ENCODE measurements around the gene LIMS4. TPM values are rescaled to one million over a fixed set of nuclear protein-coding genes. Genes with fewer than 3 reads are reported as not detected.
"Not testable (repeated sequence)": the region's sequence is repeated elsewhere in the genome, so short reads cannot be mapped to it uniquely, and the experiment has no call there.

Gene LIMS4
- total RNA-seq, 1 experiment from 2014 or later, result not detected

- DNase-seq (ENCODE audit: low spot score); in situ Hi-C loops (cut with HindIII; ENCODE audit: low sequenced_read_pairs): not testable (repeated sequence)
These were observed 16.1 kb downstream of the LIMS4 start for GRCh38 chr2:110456291-110457213.

DNA sequence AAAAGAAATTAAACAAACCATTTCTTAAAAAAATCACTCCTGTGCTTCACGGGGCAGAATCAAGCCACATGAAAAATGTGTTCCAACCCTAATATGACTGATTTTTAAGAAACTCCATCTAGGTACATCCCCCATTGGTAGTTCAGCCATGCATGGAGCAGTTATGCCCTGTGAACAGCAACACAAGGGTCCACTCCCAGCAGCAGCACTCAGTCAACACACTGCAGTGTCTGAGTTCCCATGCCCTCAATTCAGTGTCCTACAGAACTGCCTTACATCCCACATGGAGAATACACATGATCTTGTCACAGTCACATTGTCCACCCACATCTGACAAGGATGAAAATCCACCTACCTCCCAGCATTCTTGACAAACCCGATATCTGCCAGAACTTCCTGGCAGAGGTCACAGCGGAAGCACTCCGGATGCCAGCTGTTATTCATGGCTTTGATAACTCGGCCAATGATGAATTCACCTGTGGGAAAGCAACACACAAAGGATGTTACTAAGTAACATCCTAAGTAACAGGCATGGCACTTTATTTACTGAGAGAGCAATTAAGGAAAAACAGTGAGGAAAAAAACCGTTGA lies 17.4 kb downstream of the LIMS4 start:
- in situ Hi-C loops (cut with HindIII; ENCODE audit: low sequenced_read_pairs); DNase-seq (ENCODE audit: low spot score): not testable (repeated sequence)

DNA sequence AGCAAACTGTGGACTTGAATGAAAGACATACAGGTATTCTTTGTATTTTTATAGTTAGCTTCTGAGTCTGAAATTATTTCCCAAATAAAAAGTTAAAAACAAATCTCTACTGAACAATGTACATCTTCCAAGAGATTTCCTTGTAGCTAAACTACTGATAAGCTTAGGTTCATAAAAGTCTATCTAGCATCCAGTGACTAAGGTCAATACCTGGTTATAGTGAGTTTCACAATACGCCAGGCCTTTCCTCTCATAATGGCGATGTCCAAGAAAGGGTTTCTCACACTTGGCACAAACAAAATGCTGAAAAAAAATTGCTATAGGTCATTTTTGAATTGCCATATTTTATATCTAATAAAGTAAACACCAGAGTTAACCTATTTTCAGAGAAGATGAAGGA lies 21.7 kb downstream of the LIMS4 start:
- DNase-seq (ENCODE audit: low spot score); in situ Hi-C loops (cut with HindIII; ENCODE audit: low sequenced_read_pairs): not testable (repeated sequence)

DNA sequence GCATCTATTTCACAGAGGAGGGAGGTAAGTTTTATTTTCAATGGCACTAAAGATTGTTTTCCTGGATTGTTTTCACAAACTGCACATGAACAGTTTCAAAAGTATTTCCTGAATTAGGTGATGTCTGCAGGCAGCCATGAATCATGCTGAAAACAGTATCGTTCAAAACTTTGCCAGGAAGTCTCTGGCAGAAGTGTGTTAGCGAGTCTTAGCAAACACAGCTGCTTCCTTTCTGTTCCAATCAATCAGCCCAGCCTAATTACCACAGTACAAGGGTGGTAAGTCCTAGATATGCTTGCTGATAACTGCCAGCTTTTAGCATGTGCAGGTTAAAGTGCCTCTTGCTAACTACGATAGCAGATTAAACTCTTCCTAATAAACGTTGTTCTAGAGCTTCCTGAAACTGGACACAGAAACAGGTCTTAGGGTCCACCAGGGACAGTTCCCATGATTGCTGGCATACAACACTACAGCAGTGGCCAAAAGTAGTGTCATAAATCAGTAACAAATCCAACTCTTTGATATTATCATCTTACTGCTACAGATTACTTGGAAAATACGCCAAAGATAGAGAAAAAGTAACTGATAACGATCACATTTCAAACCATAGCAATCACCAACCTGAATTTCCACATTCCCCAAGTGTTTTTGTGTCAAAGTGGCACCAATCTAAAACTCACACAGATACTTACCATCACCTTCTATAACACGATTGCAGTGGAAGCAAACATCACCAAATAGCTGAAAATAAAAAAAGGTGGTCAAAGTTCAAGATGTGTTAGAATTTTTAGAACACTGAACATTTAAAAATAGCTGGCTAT lies 23.3 kb downstream of the LIMS4 start:
- DNase-seq (ENCODE audit: low spot score); in situ Hi-C loops (cut with HindIII; ENCODE audit: low sequenced_read_pairs): not testable (repeated sequence)

GRCh38 chr2:110446644-110447043 lies 26.0 kb downstream of the LIMS4 start:
- in situ Hi-C loops (cut with HindIII; ENCODE audit: low sequenced_read_pairs); DNase-seq (ENCODE audit: low spot score): not testable (repeated sequence)

DNA sequence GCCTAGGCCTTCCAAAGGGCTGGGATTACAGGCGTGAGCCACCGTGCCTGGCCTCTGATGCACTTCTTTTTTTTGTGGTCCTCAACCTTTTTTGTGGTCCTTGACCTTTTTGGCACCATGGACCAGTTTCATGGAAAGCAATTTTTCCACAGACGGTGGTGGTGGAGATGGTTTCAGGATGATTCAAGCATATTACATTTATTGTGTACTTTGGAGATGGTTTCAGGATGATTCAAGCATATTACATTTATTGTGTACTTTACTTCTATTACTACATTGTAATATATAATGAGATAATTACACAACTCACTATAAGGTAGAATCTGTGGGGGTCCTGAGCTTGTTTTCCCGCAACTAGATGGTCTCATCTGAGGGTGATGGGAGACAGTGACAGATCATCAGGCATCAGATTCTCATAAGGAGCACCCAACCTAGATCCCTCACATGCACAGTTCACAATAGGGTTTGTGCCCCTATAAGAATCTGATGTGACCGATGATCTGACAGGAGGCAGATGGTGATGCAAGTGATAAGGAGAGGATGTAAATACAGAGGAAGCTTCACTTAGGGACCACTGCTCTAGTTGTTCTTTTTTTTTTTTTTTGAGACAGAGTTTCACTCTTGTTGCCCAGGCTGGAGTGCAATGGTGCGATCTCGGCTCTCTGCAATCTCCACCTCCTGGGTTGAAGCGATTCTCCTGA lies 29.2 kb downstream of the LIMS4 start:
- DNase-seq (ENCODE audit: low spot score); in situ Hi-C loops (cut with HindIII; ENCODE audit: low sequenced_read_pairs): not testable (repeated sequence)

GRCh38 chr2:110441905-110442304 lies 30.7 kb downstream of the LIMS4 start:
- in situ Hi-C loops (cut with HindIII; ENCODE audit: low sequenced_read_pairs); DNase-seq (ENCODE audit: low spot score): not testable (repeated sequence)

GRCh38 chr2:110434565-110434964 lies 38.1 kb downstream of the LIMS4 start:
- DNase-seq (ENCODE audit: low spot score); in situ Hi-C loops (cut with HindIII; ENCODE audit: low sequenced_read_pairs): not testable (repeated sequence)

- DNase-seq (ENCODE audit: low spot score); in situ Hi-C loops (cut with HindIII; ENCODE audit: low sequenced_read_pairs): not testable (repeated sequence)
These were observed 46.9 kb downstream of the LIMS4 start for GRCh38 chr2:110425725-110426124.

DNA sequence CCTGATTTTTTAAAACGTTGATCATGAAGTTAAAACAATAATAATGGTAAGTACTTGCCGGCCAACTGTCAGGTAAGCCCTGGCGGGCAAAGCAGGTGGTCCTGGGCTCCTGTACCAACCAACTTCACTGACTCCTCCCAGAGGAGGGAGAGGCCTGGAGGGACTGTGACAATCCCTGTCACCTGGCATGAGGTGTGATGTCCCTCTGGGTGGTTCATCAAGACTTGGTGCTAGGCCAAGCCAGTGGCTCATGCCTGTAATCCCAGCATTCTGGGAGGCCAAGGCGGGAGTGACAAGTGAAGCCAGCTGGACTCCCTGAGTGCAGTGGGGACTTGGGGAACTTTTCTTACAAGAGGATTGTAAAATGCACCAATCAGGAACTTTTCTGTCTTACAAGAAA lies 48.2 kb downstream of the LIMS4 start:
- DNase-seq (ENCODE audit: low spot score); in situ Hi-C loops (cut with HindIII; ENCODE audit: low sequenced_read_pairs): not testable (repeated sequence)

DNA sequence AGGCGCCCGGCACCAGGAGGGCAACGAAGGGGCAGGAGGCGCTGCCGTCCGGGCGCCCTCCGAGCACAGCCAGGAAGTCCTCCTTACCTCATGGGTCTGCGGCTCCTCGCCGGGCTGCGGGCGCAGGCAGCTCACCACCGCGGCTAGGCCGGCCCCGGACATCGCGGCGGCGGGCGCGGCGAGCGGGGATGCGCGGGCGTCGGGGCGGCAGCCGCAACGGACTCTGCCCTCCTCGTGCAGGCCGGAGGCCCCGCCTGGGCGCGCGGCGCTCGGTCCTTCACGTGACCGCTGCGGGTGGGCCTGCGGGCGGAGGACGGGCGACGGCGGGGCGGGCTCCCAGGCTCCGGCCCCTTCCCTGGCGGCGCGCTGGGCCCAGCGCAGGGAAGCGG lies 49.0 kb downstream of the LIMS4 start:
- in situ Hi-C loops (cut with HindIII; ENCODE audit: low sequenced_read_pairs); DNase-seq (ENCODE audit: low spot score): not testable (repeated sequence)

- in situ Hi-C loops (cut with HindIII; ENCODE audit: low sequenced_read_pairs); DNase-seq (ENCODE audit: low spot score): not testable (repeated sequence)
These were observed 49.6 kb downstream of the LIMS4 start for GRCh38 chr2:110422852-110423573.

GRCh38 chr2:110420641-110421354 lies 51.8 kb downstream of the LIMS4 start:
- DNase-seq (ENCODE audit: low spot score); in situ Hi-C loops (cut with HindIII; ENCODE audit: low sequenced_read_pairs): not testable (repeated sequence)

DNA sequence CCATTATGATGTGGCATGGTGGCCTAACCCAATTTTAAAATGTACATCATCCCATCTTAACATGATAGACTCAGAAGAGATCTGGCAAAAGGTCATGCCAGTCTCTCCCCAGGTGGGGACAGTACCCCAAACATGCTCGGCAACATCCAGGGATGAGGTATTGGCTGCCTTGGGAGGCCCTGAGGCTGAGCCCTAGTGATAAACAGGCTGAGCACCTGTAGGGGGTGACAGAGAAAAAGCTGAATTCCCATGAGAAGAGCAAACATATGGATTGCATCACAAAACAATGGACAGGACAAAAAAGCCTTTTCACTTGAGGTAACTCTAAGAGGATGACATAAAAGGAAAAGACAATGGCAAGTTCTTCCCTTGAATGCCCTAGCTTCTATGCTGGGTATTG lies 65.5 kb downstream of the LIMS4 start:
- in situ Hi-C loops (cut with HindIII; ENCODE audit: low sequenced_read_pairs); DNase-seq (ENCODE audit: low spot score): not testable (repeated sequence)

GRCh38 chr2:110404988-110405387 lies 67.6 kb downstream of the LIMS4 start:
- DNase-seq (ENCODE audit: low spot score); in situ Hi-C loops (cut with HindIII; ENCODE audit: low sequenced_read_pairs): not testable (repeated sequence)

DNA sequence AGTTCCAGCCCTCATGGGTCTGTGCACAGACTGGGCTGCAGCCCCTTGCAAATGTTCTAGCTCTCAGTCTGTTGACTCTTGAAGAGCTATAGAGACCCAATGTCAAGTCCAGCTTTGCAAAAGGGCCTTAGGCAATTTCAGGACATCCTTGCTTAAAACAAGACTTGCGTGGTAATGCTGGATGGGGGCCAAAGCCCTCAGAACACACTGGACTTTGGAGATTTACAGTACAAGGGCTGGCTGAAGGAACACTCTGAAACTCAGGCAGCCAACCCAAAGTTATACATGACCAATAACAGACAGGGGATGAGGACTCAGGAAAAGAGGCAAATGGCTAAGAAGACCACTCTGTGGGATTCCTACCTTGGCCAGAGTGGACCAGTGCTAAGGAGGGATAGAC lies 68.4 kb downstream of the LIMS4 start:
- DNase-seq (ENCODE audit: low spot score); in situ Hi-C loops (cut with HindIII; ENCODE audit: low sequenced_read_pairs): not testable (repeated sequence)

DNA sequence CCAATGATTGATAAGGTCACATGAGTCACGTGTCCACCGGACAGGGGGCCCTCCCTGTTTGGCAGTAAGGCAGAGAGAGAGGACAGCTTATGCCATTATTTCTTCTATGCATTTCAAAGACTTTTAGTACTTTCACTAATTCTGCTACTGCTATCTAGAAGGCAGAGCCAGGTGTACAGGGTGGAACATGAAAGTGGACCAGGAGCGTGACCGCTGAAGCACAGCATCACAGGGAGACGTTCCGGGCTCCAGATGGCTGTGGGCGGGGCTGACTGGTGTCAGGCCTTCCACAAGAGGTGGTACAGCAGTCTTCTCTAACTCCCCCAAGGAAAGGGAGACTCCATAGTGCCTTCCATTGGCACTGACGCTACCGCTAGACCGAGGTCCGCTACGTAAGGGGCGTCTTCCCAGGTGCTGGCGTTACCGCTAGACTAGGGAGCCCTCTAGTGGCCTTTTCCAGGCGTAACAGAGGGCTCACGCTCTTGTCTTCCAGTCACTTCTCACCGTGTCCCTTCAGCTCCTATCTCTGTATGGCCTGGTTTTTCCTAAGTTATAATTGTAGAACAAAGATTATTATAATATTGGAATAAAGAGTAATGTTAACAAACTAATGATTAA lies 71.5 kb downstream of the LIMS4 start:
- DNase-seq (ENCODE audit: low spot score); in situ Hi-C loops (cut with HindIII; ENCODE audit: low sequenced_read_pairs): not testable (repeated sequence)

Data from G401 (cell line).